Neural cell (in vitro differentiated cells): ENCODE results near the gene EGFL7. TPM values are rescaled to one million over a fixed set of nuclear protein-coding genes. Genes with fewer than 3 reads are reported as not detected.

Experiments used
- H2AFZ ChIP-seq: fragments of 200-600, 300-800 bp; sonication (generic), shearing (Covaris generic); 2 replicates; pipeline ENCODE4 v1.6.0; 2014; ENCODE audit warnings: low read depth, mild to moderate bottlenecking, antibody characterized with exemption, low read length, moderate library complexity
- H3F3A ChIP-seq: fragments of 200-600 bp; shearing (Covaris generic); 2 replicates; pipeline ENCODE4 v1.6.1; 2016; ENCODE audit warnings: mild to moderate bottlenecking, moderate library complexity, mixed read lengths, antibody characterized with exemption, low read length; ENCODE audit not compliant: insufficient read depth, poor library complexity, severe bottlenecking
- H3K27ac ChIP-seq: fragments of 200-600, 300-800 bp; sonication (generic), shearing (Covaris generic); 2 replicates; pipeline ENCODE4 v1.5.1; 2014; ENCODE audit warnings: mild to moderate bottlenecking, low read length, moderate library complexity
- H3K27me3 ChIP-seq: fragments of 300-800, 200-600 bp; sonication (generic), shearing (Covaris generic); 2 replicates; pipeline ENCODE4 v1.6.0; 2014; ENCODE audit warnings: mild to moderate bottlenecking, low read depth, low read length, moderate library complexity; ENCODE audit not compliant: insufficient read depth
- H3K36me3 ChIP-seq: fragments of 300-800, 200-600 bp; sonication (generic), shearing (Covaris generic); 2 replicates; pipeline ENCODE4 v1.5.1; 2014; ENCODE audit warnings: mild to moderate bottlenecking, antibody characterized with exemption, low read length, moderate library complexity; ENCODE audit not compliant: insufficient read depth
- H3K4me2 ChIP-seq: fragments of 300-800, 200-600 bp; sonication (generic), shearing (Covaris generic); 2 replicates; pipeline ENCODE4 v1.6.0; 2014; ENCODE audit warnings: mild to moderate bottlenecking, low read length
- H3K4me3 ChIP-seq: fragments of 300-800, 200-600 bp; sonication (generic), shearing (Covaris generic); 2 replicates; pipeline ENCODE4 v1.5.1; 2014; ENCODE audit warnings: mild to moderate bottlenecking, low read length, moderate library complexity
- H3K79me2 ChIP-seq: fragments of 200-600 bp; shearing (Covaris generic); replicated peaks from 2 replicates; pipeline ENCODE4 v1.6.0; 2014; ENCODE audit warnings: mild to moderate bottlenecking, low read length, moderate library complexity; ENCODE audit not compliant: insufficient read depth
- H3K9ac ChIP-seq: fragments of 300-800, 200-600 bp; sonication (generic), shearing (Covaris generic); 2 replicates; pipeline ENCODE4 v1.6.1; 2016; ENCODE audit warnings: mild to moderate bottlenecking, low read length, mixed read lengths
- H3K9me2 ChIP-seq: fragments of 200-600 bp; shearing (Covaris generic); 2 replicates; pipeline ENCODE4 v1.6.1; 2016; ENCODE audit warnings: mild to moderate bottlenecking, low read length, mixed read lengths; ENCODE audit not compliant: insufficient read depth
- H3K9me3 ChIP-seq: fragments of 200-600, 300-800 bp; sonication (generic), shearing (Covaris generic); 2 replicates; pipeline ENCODE4 v1.6.1; 2016; ENCODE audit warnings: mild to moderate bottlenecking, mixed run types, low read length, moderate library complexity, mixed read lengths
- H4K20me1 ChIP-seq: fragments of 200-600 bp; shearing (Covaris generic); 2 replicates; pipeline ENCODE4 v1.6.1; 2016; ENCODE audit warnings: mild to moderate bottlenecking, mixed run types; ENCODE audit not compliant: insufficient read depth
- CTCF ChIP-seq: fragments of 450-650 bp; IDR thresholded peaks from 2 replicates; pipeline ENCODE4 v1.5.1; 2014; ENCODE audit warnings: antibody characterized with exemption, mild to moderate bottlenecking, moderate library complexity; ENCODE audit not compliant: poor library complexity, severe bottlenecking
- EP300 ChIP-seq: fragments of 450-650 bp; conservative IDR thresholded peaks from 2 replicates; pipeline ENCODE4 v1.6.1; 2014; ENCODE audit warnings: antibody characterized with exemption, mild to moderate bottlenecking, moderate library complexity; ENCODE audit not compliant: poor library complexity, severe bottlenecking
- EZH2 ChIP-seq: fragments of 200-600, 300-800 bp; shearing (Covaris generic), sonication (generic); IDR thresholded peaks from 2 replicates; pipeline ENCODE4 v1.6.1; 2014; ENCODE audit warnings: antibody characterized with exemption, low read length, borderline replicate concordance, mild to moderate bottlenecking; ENCODE audit not compliant: insufficient read depth, poor library complexity, severe bottlenecking
- MXI1 ChIP-seq: fragments of 450-650 bp; conservative IDR thresholded peaks from 2 replicates; pipeline ENCODE4 v1.6.1; 2014; ENCODE audit warnings: antibody characterized with exemption, mild to moderate bottlenecking; ENCODE audit not compliant: poor library complexity, severe bottlenecking
- POLR2AphosphoS5 ChIP-seq: IDR thresholded peaks from 2 replicates; pipeline ENCODE4 v1.6.1; 2012
- RAD21 ChIP-seq: fragments of 450-650 bp; conservative IDR thresholded peaks from 2 replicates; pipeline ENCODE4 v1.6.1; 2014; ENCODE audit warnings: antibody characterized with exemption, mild to moderate bottlenecking, moderate library complexity
- REST ChIP-seq: IDR thresholded peaks from 2 replicates; pipeline ENCODE4 v1.6.1; 2012; ENCODE audit warnings: borderline replicate concordance
- SMC3 ChIP-seq: fragments of 450-650 bp; conservative IDR thresholded peaks from 2 replicates; pipeline ENCODE4 v1.6.1; 2014; ENCODE audit warnings: antibody characterized with exemption, mild to moderate bottlenecking, moderate library complexity; ENCODE audit not compliant: poor library complexity
- TAF1 ChIP-seq: IDR thresholded peaks from 2 replicates; pipeline ENCODE4 v1.6.1; 2012; ENCODE audit warnings: low read depth
- polyA plus RNA-seq: library from polyadenylated mRNA; depleted of rRNA; stranded (reverse); fragments of >200 nt; gene quantifications from 2 replicates; pipeline ENCODE4 v1.2.3, GENCODE V29; 2014

The EGFL7 gene
- polyA plus RNA-seq, 1 donor from 2014 or later: 12.5 TPM

GRCh38 chr9:136645352-136645902 lies 17.3 kb upstream of the EGFL7 start:
- Histone ChIP-seq H3K9me3 (no peaks in the 10 kb centered on the region), H3K4me2 (no peak overlapping the region), H3F3A (no peaks in the 10 kb centered on the region), H3K27me3 (no peaks in the 10 kb centered on the region), H3K9me2 (no peaks in the 10 kb centered on the region), H3K36me3 (no peaks in the 10 kb centered on the region), H3K4me3 (no peak overlapping the region), H3K27ac (no peak overlapping the region), H3K79me2 (no peaks in the 10 kb centered on the region), H3K9ac (no peak overlapping the region), H4K20me1 (no peaks in the 10 kb centered on the region), H2AFZ (no peak overlapping the region)
- TF ChIP-seq CTCF (no peak), TAF1 (no peak), RAD21 (no peak), EP300 (no peak), POLR2AphosphoS5 (no peak), SMC3 (no peak), REST (no peak), EZH2 (no peak), MXI1 (no peak)

GRCh38 chr9:136645903-136646754 lies 16.6 kb upstream of the EGFL7 start:
- no peaks in the 10 kb centered on the region for H3K27me3 ChIP-seq
- H3K9me2 ChIP-seq: no peaks in the 10 kb centered on the region
- H4K20me1 ChIP-seq: no peaks in the 10 kb centered on the region
- H3K9me3 ChIP-seq: no peaks in the 10 kb centered on the region
- H3F3A ChIP-seq: no peaks in the 10 kb centered on the region
- no peak overlapping the region for H2AFZ ChIP-seq
- no peak overlapping the region for H3K4me3 ChIP-seq
- H3K79me2 ChIP-seq: no peaks in the 10 kb centered on the region
- H3K27ac ChIP-seq: no peak overlapping the region
- no peak for TF ChIP-seq SMC3
- no peak for TF ChIP-seq TAF1
- TF ChIP-seq POLR2AphosphoS5: no peak
- TF ChIP-seq REST: no peak
- TF ChIP-seq EZH2: no peak
- no peak for TF ChIP-seq RAD21
- TF ChIP-seq CTCF: no peak
- no peak for TF ChIP-seq MXI1
- no peak for TF ChIP-seq EP300
- H3K9ac ChIP-seq: no peak overlapping the region
- H3K4me2 ChIP-seq: no peak overlapping the region
- no peaks in the 10 kb centered on the region for H3K36me3 ChIP-seq
